Measurements from ENCODE around the gene MEX3C. TPM values are rescaled to one million over a fixed set of nuclear protein-coding genes. Genes with fewer than 3 reads are reported as not detected.
A peak's percentile ranks its signal among the peaks of the same experiment; 100 is the strongest.

Gene MEX3C
- total RNA-seq, 1 donor from 2014 or later: 53.5 TPM

- no peaks in the 10 kb centered on the region for H3K4me1 Mint-ChIP-seq (ENCODE audit: unreplicated experiment)
- H3K9me3 Mint-ChIP-seq (ENCODE audit: unreplicated experiment): no peaks in the 10 kb centered on the region
- H3K27ac Mint-ChIP-seq (ENCODE audit: unreplicated experiment): no peak overlapping the region
- H3K4me3 Mint-ChIP-seq (ENCODE audit: unreplicated experiment): no peak overlapping the region
- H3K36me3 Mint-ChIP-seq (ENCODE audit: unreplicated experiment): no peaks in the 10 kb centered on the region
- H3K27me3 Mint-ChIP-seq (ENCODE audit: unreplicated experiment): peaks cover 5% of the 10 kb centered on the region
- DNase-seq (ENCODE audit: extremely low spot score, unreplicated experiment): no peak
- TF ChIP-seq, protein P1, sequence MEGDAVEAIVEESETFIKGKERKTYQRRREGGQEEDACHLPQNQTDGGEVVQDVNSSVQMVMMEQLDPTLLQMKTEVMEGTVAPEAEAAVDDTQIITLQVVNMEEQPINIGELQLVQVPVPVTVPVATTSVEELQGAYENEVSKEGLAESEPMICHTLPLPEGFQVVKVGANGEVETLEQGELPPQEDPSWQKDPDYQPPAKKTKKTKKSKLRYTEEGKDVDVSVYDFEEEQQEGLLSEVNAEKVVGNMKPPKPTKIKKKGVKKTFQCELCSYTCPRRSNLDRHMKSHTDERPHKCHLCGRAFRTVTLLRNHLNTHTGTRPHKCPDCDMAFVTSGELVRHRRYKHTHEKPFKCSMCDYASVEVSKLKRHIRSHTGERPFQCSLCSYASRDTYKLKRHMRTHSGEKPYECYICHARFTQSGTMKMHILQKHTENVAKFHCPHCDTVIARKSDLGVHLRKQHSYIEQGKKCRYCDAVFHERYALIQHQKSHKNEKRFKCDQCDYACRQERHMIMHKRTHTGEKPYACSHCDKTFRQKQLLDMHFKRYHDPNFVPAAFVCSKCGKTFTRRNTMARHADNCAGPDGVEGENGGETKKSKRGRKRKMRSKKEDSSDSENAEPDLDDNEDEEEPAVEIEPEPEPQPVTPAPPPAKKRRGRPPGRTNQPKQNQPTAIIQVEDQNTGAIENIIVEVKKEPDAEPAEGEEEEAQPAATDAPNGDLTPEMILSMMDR (IDR thresholded peaks at IDR 0.05): no peak
Measured at GRCh38 chr18:51150113-51150700, 47.3 kb downstream of the MEX3C start.

DNA sequence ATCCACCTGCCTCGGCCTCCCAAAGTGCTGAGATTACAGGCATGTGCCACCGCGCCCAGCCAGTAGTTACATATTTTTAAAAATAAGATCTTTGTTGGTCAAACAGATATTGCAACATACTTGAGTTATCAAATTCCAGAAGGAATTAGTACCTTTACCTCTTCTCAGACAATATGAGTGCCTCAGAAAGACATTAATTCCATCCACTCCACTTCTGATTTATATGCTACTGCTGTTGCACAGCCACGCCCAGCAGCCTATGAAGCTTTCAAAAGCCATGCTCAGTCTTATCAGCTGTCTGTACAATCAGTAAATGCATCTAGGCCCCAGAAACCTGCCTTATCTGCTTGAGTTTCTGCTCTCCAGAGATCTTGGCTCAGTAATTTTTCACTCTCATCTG lies 47.8 kb downstream of the MEX3C start:
- Mint-ChIP-seq H3K4me1 (ENCODE audit: unreplicated experiment) (no peaks in the 10 kb centered on the region), H3K4me3 (ENCODE audit: unreplicated experiment) (no peak overlapping the region), H3K27ac (ENCODE audit: unreplicated experiment) (no peak overlapping the region), H3K27me3 (ENCODE audit: unreplicated experiment) (peaks cover 5% of the 10 kb centered on the region), H3K9me3 (ENCODE audit: unreplicated experiment) (no peaks in the 10 kb centered on the region), H3K36me3 (ENCODE audit: unreplicated experiment) (no peaks in the 10 kb centered on the region)
- DNase-seq (ENCODE audit: extremely low spot score, unreplicated experiment): no peak
- TF ChIP-seq, protein P1 (IDR thresholded peaks at IDR 0.05): no peak

DNA sequence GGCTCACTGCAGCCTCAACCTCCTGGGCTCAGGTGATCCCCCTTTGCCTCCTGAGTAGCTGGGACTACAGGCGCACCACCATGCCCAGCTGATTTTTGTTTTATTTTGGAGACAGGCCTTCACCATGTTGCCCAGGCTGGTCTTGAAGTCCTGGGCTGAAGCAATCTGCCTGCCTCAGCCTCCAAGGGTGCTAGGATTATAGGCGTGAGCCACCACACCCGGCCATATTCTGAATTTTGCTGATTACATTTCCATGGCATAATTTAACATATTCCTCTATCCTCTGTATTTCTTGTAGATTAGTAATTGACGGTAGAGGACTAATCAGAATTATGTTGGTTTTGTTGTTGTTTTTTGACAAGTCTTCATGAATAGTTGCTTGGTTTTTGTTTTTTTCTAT lies 50.6 kb downstream of the MEX3C start:
- Mint-ChIP-seq H3K9me3 (ENCODE audit: unreplicated experiment) (no peaks in the 10 kb centered on the region), H3K4me3 (ENCODE audit: unreplicated experiment) (no peak overlapping the region), H3K27ac (ENCODE audit: unreplicated experiment) (no peak overlapping the region), H3K27me3 (ENCODE audit: unreplicated experiment) (peaks cover 5% of the 10 kb centered on the region), H3K36me3 (ENCODE audit: unreplicated experiment) (no peaks in the 10 kb centered on the region), H3K4me1 (ENCODE audit: unreplicated experiment) (no peaks in the 10 kb centered on the region)
- TF ChIP-seq, protein P1 (IDR thresholded peaks at IDR 0.05): no peak
- no peak for DNase-seq (ENCODE audit: extremely low spot score, unreplicated experiment)

DNA sequence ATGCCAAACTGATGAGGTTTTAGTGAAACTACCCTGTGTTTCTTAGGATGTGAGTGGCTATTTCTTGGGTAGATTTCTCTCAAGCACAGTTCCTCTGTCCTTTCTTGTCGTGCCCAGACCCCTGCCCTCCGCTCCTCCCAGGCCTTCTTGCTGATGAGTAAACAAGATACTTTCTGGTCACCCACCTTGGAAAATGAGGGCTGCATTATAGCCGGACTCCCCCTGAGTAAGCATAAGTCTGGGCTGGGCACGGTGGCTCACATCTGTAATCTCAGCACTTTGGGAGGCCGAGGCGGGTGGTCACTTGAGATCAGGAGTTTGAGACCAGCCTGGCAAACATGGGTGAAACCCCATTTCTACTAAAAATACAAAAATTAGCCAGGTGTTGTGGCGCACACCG lies 58.5 kb downstream of the MEX3C start:
- peaks cover 37% of the 10 kb centered on the region for H3K4me1 Mint-ChIP-seq (ENCODE audit: unreplicated experiment)
- H3K27ac Mint-ChIP-seq (ENCODE audit: unreplicated experiment): no peak overlapping the region
- peak; percentile 70 for DNase-seq (ENCODE audit: extremely low spot score, unreplicated experiment)
- H3K4me3 Mint-ChIP-seq (ENCODE audit: unreplicated experiment): no peak overlapping the region
- no peaks in the 10 kb centered on the region for H3K9me3 Mint-ChIP-seq (ENCODE audit: unreplicated experiment)
- TF ChIP-seq, protein P1 (IDR thresholded peaks at IDR 0.05): no peak
- no peaks in the 10 kb centered on the region for H3K27me3 Mint-ChIP-seq (ENCODE audit: unreplicated experiment)
- H3K36me3 Mint-ChIP-seq (ENCODE audit: unreplicated experiment): no peaks in the 10 kb centered on the region

GRCh38 chr18:51137891-51138290 lies 59.6 kb downstream of the MEX3C start:
- DNase-seq (ENCODE audit: extremely low spot score, unreplicated experiment): peak; percentile 76
- TF ChIP-seq, protein P1 (IDR thresholded peaks at IDR 0.05): no peak
- peaks cover 42% of the 10 kb centered on the region for H3K4me1 Mint-ChIP-seq (ENCODE audit: unreplicated experiment)
- no peaks in the 10 kb centered on the region for H3K9me3 Mint-ChIP-seq (ENCODE audit: unreplicated experiment)
- no peaks in the 10 kb centered on the region for H3K36me3 Mint-ChIP-seq (ENCODE audit: unreplicated experiment)
- H3K27me3 Mint-ChIP-seq (ENCODE audit: unreplicated experiment): no peaks in the 10 kb centered on the region
- no peak overlapping the region for H3K27ac Mint-ChIP-seq (ENCODE audit: unreplicated experiment)
- H3K4me3 Mint-ChIP-seq (ENCODE audit: unreplicated experiment): no peak overlapping the region

All from osteocyte (in vitro differentiated cells).